UCSD-AML1 (cell line): ENCODE data around the gene AR.

Source experiments
- DNase-seq: peaks from one replicate; lab custom pipeline; 2025; ENCODE audit not compliant: unreplicated experiment; lab: John Stamatoyannopoulos, UW

AR gene, protein sequence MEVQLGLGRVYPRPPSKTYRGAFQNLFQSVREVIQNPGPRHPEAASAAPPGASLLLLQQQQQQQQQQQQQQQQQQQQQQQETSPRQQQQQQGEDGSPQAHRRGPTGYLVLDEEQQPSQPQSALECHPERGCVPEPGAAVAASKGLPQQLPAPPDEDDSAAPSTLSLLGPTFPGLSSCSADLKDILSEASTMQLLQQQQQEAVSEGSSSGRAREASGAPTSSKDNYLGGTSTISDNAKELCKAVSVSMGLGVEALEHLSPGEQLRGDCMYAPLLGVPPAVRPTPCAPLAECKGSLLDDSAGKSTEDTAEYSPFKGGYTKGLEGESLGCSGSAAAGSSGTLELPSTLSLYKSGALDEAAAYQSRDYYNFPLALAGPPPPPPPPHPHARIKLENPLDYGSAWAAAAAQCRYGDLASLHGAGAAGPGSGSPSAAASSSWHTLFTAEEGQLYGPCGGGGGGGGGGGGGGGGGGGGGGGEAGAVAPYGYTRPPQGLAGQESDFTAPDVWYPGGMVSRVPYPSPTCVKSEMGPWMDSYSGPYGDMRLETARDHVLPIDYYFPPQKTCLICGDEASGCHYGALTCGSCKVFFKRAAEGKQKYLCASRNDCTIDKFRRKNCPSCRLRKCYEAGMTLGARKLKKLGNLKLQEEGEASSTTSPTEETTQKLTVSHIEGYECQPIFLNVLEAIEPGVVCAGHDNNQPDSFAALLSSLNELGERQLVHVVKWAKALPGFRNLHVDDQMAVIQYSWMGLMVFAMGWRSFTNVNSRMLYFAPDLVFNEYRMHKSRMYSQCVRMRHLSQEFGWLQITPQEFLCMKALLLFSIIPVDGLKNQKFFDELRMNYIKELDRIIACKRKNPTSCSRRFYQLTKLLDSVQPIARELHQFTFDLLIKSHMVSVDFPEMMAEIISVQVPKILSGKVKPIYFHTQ

DNA sequence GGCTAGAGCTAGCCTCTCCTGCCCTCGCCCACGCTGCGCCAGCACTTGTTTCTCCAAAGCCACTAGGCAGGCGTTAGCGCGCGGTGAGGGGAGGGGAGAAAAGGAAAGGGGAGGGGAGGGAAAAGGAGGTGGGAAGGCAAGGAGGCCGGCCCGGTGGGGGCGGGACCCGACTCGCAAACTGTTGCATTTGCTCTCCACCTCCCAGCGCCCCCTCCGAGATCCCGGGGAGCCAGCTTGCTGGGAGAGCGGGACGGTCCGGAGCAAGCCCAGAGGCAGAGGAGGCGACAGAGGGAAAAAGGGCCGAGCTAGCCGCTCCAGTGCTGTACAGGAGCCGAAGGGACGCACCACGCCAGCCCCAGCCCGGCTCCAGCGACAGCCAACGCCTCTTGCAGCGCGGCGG is at the start of gene AR:
Gene AR (plus strand): TSS at position 204 of the 400 bp plus-strand sequence. CDS start 1,126 bp downstream, outside the sequence.
- peak; percentile 60 for DNase-seq

- DNase-seq: no peak
Measured at GRCh38 chrX:67500617-67501016, 43.2 kb upstream of the AR start.

GRCh38 chrX:67503004-67503403 is 40.8 kb upstream of the AR start:
- no peak for DNase-seq

DNA sequence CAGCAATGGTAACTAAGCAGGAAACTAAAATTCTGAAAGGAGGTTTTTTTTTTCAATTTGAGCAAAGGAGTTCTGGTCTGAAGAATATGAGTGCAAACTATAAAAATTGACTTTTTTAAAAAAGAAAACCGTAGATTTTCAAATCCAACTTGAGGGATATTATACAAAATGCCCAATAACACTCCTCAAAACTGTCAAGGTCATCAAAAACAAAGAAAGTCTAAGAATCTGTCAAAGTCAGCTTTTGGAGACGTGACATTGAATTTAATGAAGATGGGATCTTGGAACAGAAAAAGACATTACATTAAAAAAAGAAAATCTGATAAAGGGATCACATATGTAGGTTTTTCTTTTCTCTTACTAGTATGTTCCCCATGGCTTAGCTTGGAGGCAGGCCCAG is 40.4 kb upstream of the AR start:
- DNase-seq: no peak

GRCh38 chrX:67520671-67521070 is 23.1 kb upstream of the AR start:
- no peak for DNase-seq

GRCh38 chrX:67523002-67523681 is 20.7 kb upstream of the AR start:
- no peak for DNase-seq

GRCh38 chrX:67523932-67524331 is 19.9 kb upstream of the AR start:
- no peak for DNase-seq

GRCh38 chrX:67524428-67524827 is 19.4 kb upstream of the AR start:
- DNase-seq: no peak

- DNase-seq: no peak
Measured at GRCh38 chrX:67524950-67525691, 18.7 kb upstream of the AR start.

GRCh38 chrX:67536564-67536963 is 7.3 kb upstream of the AR start:
- DNase-seq: no peak

DNA sequence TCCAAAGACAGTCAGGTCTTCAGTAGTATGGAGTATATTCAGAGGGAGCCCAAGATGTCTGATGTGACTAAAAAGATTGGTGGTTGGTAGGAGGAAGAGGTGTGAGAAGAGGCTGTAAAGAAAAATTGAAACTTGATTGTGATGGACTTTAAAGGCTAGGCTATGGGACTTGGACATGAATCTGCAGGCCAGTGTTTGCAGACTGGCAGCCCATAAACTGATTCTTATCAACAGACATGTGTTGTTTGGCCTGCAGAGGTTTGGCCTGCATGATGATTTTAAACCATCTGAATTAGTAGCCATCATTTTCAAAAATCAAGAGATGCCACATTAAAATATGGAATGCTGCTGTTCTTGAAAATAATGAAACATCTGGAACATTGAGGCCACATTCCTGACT is 5.4 kb upstream of the AR start:
- DNase-seq: no peak

DNA sequence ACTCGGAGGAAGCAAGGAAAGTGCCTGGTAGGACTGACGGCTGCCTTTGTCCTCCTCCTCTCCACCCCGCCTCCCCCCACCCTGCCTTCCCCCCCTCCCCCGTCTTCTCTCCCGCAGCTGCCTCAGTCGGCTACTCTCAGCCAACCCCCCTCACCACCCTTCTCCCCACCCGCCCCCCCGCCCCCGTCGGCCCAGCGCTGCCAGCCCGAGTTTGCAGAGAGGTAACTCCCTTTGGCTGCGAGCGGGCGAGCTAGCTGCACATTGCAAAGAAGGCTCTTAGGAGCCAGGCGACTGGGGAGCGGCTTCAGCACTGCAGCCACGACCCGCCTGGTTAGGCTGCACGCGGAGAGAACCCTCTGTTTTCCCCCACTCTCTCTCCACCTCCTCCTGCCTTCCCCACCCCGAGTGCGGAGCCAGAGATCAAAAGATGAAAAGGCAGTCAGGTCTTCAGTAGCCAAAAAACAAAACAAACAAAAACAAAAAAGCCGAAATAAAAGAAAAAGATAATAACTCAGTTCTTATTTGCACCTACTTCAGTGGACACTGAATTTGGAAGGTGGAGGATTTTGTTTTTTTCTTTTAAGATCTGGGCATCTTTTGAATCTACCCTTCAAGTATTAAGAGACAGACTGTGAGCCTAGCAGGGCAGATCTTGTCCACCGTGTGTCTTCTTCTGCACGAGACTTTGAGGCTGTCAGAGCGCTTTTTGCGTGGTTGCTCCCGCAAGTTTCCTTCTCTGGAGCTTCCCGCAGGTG is 637 bp downstream of the AR start:
- DNase-seq: peak; percentile 18

- DNase-seq: peak; percentile 47
Measured at GRCh38 chrX:67545036-67545821, 1.4 kb downstream of the AR start.

GRCh38 chrX:67545893-67546495 is 2.2 kb downstream of the AR start:
- peak; percentile 50 for DNase-seq

DNA sequence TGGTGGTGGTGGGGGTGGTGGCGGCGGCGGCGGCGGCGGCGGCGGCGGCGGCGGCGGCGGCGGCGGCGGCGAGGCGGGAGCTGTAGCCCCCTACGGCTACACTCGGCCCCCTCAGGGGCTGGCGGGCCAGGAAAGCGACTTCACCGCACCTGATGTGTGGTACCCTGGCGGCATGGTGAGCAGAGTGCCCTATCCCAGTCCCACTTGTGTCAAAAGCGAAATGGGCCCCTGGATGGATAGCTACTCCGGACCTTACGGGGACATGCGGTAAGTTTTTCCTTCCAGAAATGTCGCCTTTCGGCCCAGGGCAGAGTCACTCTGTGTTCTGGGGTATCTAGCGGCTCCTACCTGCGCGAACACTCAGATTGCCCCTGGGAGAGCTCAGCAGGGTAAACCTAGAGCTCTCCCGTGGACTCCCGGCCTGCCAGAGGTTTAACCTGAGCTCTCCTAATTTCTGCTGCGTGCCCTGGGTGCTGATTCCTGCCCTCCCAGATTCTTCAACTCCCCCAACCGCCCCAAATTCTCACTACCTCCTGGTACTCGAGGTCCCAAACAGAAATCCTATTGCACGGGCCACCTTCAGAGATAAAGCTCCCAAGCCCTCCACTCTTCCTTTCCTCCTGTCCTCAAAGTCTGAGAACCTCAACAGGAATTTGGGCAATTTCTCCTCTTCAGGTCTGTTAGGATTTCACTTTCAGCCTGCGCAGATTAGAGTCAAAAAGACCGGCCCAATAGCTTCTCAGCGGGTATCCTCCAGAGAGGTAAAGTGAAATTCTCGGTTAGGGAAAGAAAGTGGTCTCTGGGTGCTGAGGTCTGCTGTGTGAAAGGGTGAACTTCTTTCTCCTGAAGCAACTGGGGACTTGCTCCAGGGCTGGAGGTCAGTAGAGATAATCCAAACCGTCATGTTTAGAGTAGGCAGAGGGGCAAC is 2.9 kb downstream of the AR start:
- DNase-seq: peak; percentile 14

GRCh38 chrX:67555578-67556203 is 11.9 kb downstream of the AR start:
- DNase-seq: peak; percentile 36

DNA sequence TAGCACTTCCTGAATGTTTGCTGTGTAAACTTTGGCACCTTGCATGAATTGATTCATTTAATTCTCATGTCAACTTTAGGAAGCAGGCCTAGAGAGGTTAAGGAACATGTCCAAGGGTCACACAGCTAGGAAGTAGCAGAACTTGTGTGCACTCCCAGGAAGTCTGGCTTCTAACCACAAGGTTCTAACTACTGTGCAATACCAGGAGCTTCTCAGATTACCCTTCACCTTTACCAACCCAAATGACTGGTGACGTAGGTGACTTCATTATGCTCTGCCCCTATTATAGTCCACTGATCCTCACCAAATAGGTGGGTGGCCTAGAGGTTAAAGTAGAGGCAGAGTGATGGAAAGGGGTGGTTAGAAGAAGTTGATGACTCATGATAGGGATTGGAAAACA is 14.4 kb downstream of the AR start:
- DNase-seq: no peak
